H1 (cell line): ENCODE measurements around the gene ADAMTS6. TPM values are rescaled to one million over a fixed set of nuclear protein-coding genes. Genes with fewer than 3 reads are reported as not detected.

Experiments used
- CHD1 ChIP-seq: IDR thresholded peaks from 2 replicates; pipeline ENCODE4 v1.6.1; 2012; ENCODE audit warnings: low read depth, low read length, improper control_type of control experiment
- CREB1 ChIP-seq: IDR thresholded peaks from 2 replicates; pipeline ENCODE4 v1.6.1; 2012; ENCODE audit warnings: inconsistent platforms
- EGR1 ChIP-seq: IDR thresholded peaks from 2 replicates; pipeline ENCODE4 v1.6.1; 2011; ENCODE audit warnings: low read depth, low read length, borderline replicate concordance
- GABPA ChIP-seq: IDR thresholded peaks from 2 replicates; pipeline ENCODE4 v1.6.1; 2011; ENCODE audit warnings: mild to moderate bottlenecking, low read length, moderate library complexity, borderline replicate concordance; ENCODE audit not compliant: insufficient read depth
- RAD21 ChIP-seq, 2 experiments: IDR thresholded peaks in 1 of 2; conservative IDR thresholded peaks in 1 of 2; 2 replicates each; pipeline ENCODE4 v1.6.1; 2011; ENCODE audit warnings: low read depth in 2 of 2, low read length in 2 of 2, improper control_type of control experiment in 1 of 2, inconsistent platforms in 1 of 2, mild to moderate bottlenecking in 1 of 2, moderate library complexity in 1 of 2
- SUZ12 ChIP-seq: fragments of 200-600 bp; sonication (generic); IDR thresholded peaks from 2 replicates; pipeline ENCODE4 v1.6.1; 2012; ENCODE audit warnings: mild to moderate bottlenecking, inconsistent platforms, low read length, moderate library complexity, mixed read lengths
- TAF1 ChIP-seq: IDR thresholded peaks from 2 replicates; pipeline ENCODE4 v1.6.1; 2011; ENCODE audit warnings: mild to moderate bottlenecking, low read depth, low read length
- polyA plus RNA-seq, 7 experiments: library from polyadenylated mRNA; depleted of rRNA in 3 of 7; stranded (reverse) in 5 of 7; unstranded in 2 of 7; fragments of >200 nt in 5 of 7; fragments of 200-250 nt in 2 of 7; gene quantifications; 1 replicate in 5 of 7; 2 replicates in 1 of 7; 4 replicates in 1 of 7; pipeline versions ENCODE4 v1.2.1 to v1.2.3, GENCODE V29; 2011 to 2013; ENCODE audit warnings: missing spikeins in 2 of 7, mixed read lengths in 2 of 7
- total RNA-seq: library from RNA; stranded (reverse); fragmentation: NEBNext Ultra II Directional; extraction: Animal tissue kit (Norgen Biotek cat#: 25700); gene quantifications from 2 replicates; pipeline ENCODE4 v1.2.1, GENCODE V29; 2021

The ADAMTS6 gene
- total and polyA plus RNA-seq, 2 of the 8 experiments (the other 6 are each of a cell fraction or from before 2014, with no cell fraction given): 0.74 to 2.4 TPM

- no peak for TF ChIP-seq SUZ12
- no peak for TF ChIP-seq TAF1
- no peak for TF ChIP-seq CHD1
- TF ChIP-seq GABPA: no peak
- no peak for TF ChIP-seq RAD21 (IDR thresholded peaks at IDR 0.05 in 1 of 2, conservative IDR thresholded peaks at IDR 0.05 in 1 of 2; ENCODE audit: low read depth in 2 of 2, low read length in 2 of 2)
- TF ChIP-seq CREB1: no peak
- TF ChIP-seq EGR1: no peak
Measured at GRCh38 chr5:65413822-65414221, 67.9 kb downstream of the ADAMTS6 start (continued).
